Measurements from ENCODE around the gene GBX2.

GRCh38 chr2:236155406-236155805, 12.8 kb downstream of the GBX2 start:
- no peak for TF ChIP-seq CTCF (IDR thresholded peaks at IDR 0.05; ENCODE audit: insufficient read depth, low read length)
- no peak for TF ChIP-seq SPI1 (IDR thresholded peaks at IDR 0.05; ENCODE audit: borderline replicate concordance, low read depth)
- TF ChIP-seq POLR2AphosphoS5 (IDR thresholded peaks at IDR 0.05; ENCODE audit: low read depth), result no peak
- TF ChIP-seq GABPA (IDR thresholded peaks at IDR 0.05; ENCODE audit: low read depth), result no peak
